Left ventricle myocardium inferior (tissue), 1 donor: ENCODE measurements around the gene FTO. TPM values are rescaled to one million over a fixed set of nuclear protein-coding genes. Genes with fewer than 3 reads are reported as not detected.
A peak's percentile ranks its signal among the peaks of the same experiment; 100 is the strongest.

Experiments used
- DNase-seq: peaks from one replicate; pipeline ENCODE4 v3.0.0-alpha.2; 2020
- H3K27ac ChIP-seq: fragments of 200-600 bp; replicated peaks from 2 replicates; pipeline ENCODE4 v1.8.0; 2021
- H3K27me3 ChIP-seq: fragments of 200-600 bp; 2 replicates; pipeline ENCODE4 v1.8.0; 2021; ENCODE audit warnings: low read depth
- H3K36me3 ChIP-seq: fragments of 200-600 bp; 2 replicates; pipeline ENCODE4 v1.8.0; 2021
- H3K4me1 ChIP-seq: fragments of 200-600 bp; 2 replicates; pipeline ENCODE4 v1.8.0; 2021
- H3K4me3 ChIP-seq: fragments of 200-600 bp; 2 replicates; pipeline ENCODE4 v1.8.0; 2021; ENCODE audit warnings: mild to moderate bottlenecking, moderate library complexity
- H3K9me3 ChIP-seq: fragments of 200-600 bp; replicated peaks from 2 replicates; pipeline ENCODE4 v1.8.0; 2021
- intact Hi-C: fragments of 100-400 bp; cut with micrococcal nuclease; formaldehyde crosslinking; loops from one replicate; pipeline ENCODE4 v1.11.0; 2022
- total RNA-seq: library from RNA; stranded (reverse); fragmentation: NEBNext Ultra II Directional; extraction: Animal tissue kit (Norgen Biotek cat#: 25700); gene quantifications from one replicate; pipeline ENCODE4 v1.2.1, GENCODE V29; 2021
- TF ChIP-seq, protein P1 (sequence below): fragments of 200-600 bp; IDR thresholded peaks from 2 replicates; pipeline ENCODE4 v1.8.0; 2021; ENCODE audit warnings: antibody characterized with exemption, mild to moderate bottlenecking, borderline replicate concordance
- donor health status: DM: no; HTN: yes; CAD: no; lungs with severe emphysema.

The FTO gene
- total RNA-seq, 1 donor from 2014 or later, result 78.4 TPM

- TF ChIP-seq, protein P1, sequence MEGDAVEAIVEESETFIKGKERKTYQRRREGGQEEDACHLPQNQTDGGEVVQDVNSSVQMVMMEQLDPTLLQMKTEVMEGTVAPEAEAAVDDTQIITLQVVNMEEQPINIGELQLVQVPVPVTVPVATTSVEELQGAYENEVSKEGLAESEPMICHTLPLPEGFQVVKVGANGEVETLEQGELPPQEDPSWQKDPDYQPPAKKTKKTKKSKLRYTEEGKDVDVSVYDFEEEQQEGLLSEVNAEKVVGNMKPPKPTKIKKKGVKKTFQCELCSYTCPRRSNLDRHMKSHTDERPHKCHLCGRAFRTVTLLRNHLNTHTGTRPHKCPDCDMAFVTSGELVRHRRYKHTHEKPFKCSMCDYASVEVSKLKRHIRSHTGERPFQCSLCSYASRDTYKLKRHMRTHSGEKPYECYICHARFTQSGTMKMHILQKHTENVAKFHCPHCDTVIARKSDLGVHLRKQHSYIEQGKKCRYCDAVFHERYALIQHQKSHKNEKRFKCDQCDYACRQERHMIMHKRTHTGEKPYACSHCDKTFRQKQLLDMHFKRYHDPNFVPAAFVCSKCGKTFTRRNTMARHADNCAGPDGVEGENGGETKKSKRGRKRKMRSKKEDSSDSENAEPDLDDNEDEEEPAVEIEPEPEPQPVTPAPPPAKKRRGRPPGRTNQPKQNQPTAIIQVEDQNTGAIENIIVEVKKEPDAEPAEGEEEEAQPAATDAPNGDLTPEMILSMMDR, result no peak
- Histone ChIP-seq H3K27me3 (no peaks in the 10 kb centered on the region), H3K4me3 (no peak overlapping the region)
Measured at GRCh38 chr16:53740933-53741531, 37.1 kb downstream of the FTO start.

GRCh38 chr16:53741546-53741945, 37.6 kb downstream of the FTO start:
- no peaks in the 10 kb centered on the region for H3K27me3 ChIP-seq
- intact Hi-C loops, result no loop called here
- H3K4me1 ChIP-seq, result peaks cover 37% of the 10 kb centered on the region
- TF ChIP-seq, protein P1, result no peak
- no peak overlapping the region for H3K4me3 ChIP-seq
- no peak overlapping the region for H3K27ac ChIP-seq
- no peak for DNase-seq
- H3K36me3 ChIP-seq, result no peaks in the 10 kb centered on the region
- H3K9me3 ChIP-seq, result no peaks in the 10 kb centered on the region

More at GRCh38 chr16:53740933-53741531, 37.1 kb downstream of the FTO start:
- H3K36me3 ChIP-seq, result no peaks in the 10 kb centered on the region
- no peaks in the 10 kb centered on the region for H3K9me3 ChIP-seq
- no peak for DNase-seq
- peaks cover 42% of the 10 kb centered on the region for H3K4me1 ChIP-seq
- H3K27ac ChIP-seq, result no peak overlapping the region
- intact Hi-C loops, result no loop called here

DNA sequence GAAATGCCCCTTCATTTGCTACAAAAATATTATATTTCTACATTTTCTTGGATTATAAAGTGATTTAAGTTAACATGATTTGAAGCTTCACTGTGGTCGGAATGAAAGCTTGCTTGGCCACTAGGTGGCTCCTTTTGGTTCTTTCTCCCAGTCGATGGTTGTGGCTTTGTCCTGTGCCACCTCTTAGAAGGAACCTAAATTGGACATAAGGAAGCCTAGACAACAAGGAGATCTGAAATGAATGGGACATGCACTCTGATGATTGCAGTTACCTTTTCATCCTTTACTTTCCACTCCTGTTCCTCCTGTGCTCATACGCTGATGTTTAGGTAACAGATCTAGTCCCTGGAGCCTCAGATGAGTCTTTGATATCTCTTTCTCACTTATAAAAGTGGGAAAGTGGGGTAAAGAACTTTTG, 39.2 kb downstream of the FTO start:
- Histone ChIP-seq H3K9me3 (peaks cover 12% of the 10 kb centered on the region), H3K4me3 (no peak overlapping the region), H3K4me1 (peaks cover 33% of the 10 kb centered on the region), H3K27ac (no peak overlapping the region), H3K27me3 (no peaks in the 10 kb centered on the region), H3K36me3 (no peaks in the 10 kb centered on the region)
- DNase-seq, result no peak
- TF ChIP-seq, protein P1, result peak; percentile 60
- intact Hi-C loops, result no loop called here

GRCh38 chr16:53744449-53744848, 40.5 kb downstream of the FTO start:
- Histone ChIP-seq H3K4me3 (no peak overlapping the region), H3K27me3 (no peaks in the 10 kb centered on the region), H3K9me3 (peaks cover 16% of the 10 kb centered on the region), H3K36me3 (no peaks in the 10 kb centered on the region), H3K27ac (no peak overlapping the region), H3K4me1 (peaks cover 33% of the 10 kb centered on the region)
- DNase-seq, result no peak
- intact Hi-C loops, result no loop called here
- TF ChIP-seq, protein P1, result no peak

DNA sequence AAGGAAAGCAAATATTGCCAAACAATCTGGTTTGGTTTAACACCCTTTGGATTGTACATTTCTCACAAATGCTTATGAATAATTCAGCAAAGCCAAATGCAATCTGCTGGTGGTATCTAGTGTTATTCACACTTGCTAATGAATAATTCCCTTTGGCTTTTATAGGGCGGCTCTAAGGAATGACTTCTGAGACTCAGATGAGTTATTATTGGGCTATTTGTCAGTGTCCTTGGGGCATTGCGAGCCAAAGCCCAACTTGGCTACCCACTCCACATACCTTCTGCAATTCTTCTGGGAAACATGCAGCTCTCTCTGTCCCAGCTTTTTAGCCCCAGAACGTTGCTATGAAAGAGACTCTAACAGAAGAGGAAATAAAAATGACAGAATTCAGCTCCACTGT, 41.1 kb downstream of the FTO start:
- peaks cover 16% of the 10 kb centered on the region for H3K9me3 ChIP-seq
- H3K36me3 ChIP-seq, result no peaks in the 10 kb centered on the region
- H3K4me3 ChIP-seq, result no peak overlapping the region
- H3K4me1 ChIP-seq, result peaks cover 30% of the 10 kb centered on the region
- no peak overlapping the region for H3K27ac ChIP-seq
- TF ChIP-seq, protein P1, result no peak
- no peaks in the 10 kb centered on the region for H3K27me3 ChIP-seq
- intact Hi-C loops, result no loop called here
- no peak for DNase-seq
